Ishikawa (cell line): ENCODE data around the gene ZNF771.

Experiments
- EP300 ChIP-seq: IDR thresholded peaks from 2 replicates; pipeline ENCODE4 v1.6.1; 2012; ENCODE audit warnings: borderline replicate concordance
- FOXM1 ChIP-seq: IDR thresholded peaks from 2 replicates; pipeline ENCODE4 v1.6.1; 2012; ENCODE audit warnings: low read depth, borderline replicate concordance
- MAX ChIP-seq: IDR thresholded peaks from 2 replicates; pipeline ENCODE4 v1.6.1; 2012
- REST ChIP-seq: IDR thresholded peaks from 2 replicates; pipeline ENCODE4 v1.6.1; 2012; ENCODE audit warnings: low read depth, mild to moderate bottlenecking
- TAF1 ChIP-seq: IDR thresholded peaks from 2 replicates; pipeline ENCODE4 v1.6.1; 2012; ENCODE audit warnings: low read depth, mild to moderate bottlenecking
- YY1 ChIP-seq: IDR thresholded peaks from 2 replicates; pipeline ENCODE4 v1.6.1; 2012; ENCODE audit warnings: low read depth

DNA sequence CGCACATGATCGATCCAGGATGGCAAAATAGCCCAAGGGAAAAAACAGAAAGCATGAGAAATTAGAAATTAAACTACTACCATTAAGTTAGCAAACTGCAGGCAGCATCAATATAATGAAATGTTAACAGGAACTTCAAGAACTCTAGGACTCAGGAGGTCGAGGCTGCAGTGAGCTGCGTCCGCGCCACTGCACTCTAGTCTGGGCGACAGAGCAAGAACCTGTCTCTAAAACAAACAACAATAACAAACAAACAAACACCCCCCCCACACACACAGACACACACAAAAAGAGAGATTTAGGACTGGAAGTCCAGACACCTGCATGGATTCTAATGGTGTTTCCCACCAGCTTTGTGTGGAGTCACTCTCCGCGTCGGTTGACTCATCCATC is 38.8 kb downstream of the ZNF771 start:
- TF ChIP-seq MAX: no peak
- no peak for TF ChIP-seq EP300
- no peak for TF ChIP-seq YY1
- no peak for TF ChIP-seq REST
- no peak for TF ChIP-seq TAF1
- no peak for TF ChIP-seq FOXM1
